HG02885 (cell line): Measurements from ENCODE around the gene TIAM2.

ENCODE experiments used
- ATAC-seq: cut with Tn5 transposase; IDR thresholded peaks from one replicate; pipeline ENCODE4 v1.9.1; 2021; ENCODE audit warnings: mild to moderate bottlenecking; ENCODE audit not compliant: unreplicated experiment, poor library complexity

Gene TIAM2

DNA sequence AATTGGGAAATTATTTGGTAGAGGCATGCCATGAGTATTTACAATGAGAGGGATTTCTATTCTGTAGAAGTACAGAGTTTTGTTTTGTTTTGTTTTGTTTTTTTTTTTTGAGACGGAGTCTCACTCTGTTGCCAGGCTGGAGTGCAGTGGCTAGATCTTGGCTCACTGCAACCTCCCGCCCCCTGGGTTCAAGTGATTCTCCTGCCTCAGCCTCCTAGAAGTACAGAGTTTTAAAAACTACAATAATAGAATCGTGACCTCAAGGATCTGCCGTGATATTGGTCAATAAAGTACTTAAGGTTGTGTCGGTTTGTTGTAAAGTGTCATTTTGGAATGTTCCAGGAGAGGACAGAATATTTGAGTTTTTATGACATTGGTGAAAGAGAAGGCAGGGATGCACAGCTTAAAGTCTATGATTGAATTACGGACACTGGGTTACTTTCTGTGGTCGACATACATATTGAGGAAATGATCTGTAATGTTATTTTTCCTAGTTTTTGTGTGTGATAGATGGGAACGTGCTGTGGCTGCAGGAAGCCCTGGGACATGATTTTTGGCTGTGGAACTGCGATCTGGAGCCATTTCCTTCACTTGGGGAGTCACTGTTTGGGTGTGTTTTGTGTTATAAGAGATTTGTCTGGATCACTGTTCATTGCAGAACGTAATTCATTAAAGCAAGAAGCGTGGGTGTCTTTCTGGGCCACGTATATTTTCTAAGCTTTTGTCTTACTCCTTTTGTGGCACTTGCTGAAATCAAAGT lies 59.6 kb downstream of the TIAM2 start:
- ATAC-seq: no peak

DNA sequence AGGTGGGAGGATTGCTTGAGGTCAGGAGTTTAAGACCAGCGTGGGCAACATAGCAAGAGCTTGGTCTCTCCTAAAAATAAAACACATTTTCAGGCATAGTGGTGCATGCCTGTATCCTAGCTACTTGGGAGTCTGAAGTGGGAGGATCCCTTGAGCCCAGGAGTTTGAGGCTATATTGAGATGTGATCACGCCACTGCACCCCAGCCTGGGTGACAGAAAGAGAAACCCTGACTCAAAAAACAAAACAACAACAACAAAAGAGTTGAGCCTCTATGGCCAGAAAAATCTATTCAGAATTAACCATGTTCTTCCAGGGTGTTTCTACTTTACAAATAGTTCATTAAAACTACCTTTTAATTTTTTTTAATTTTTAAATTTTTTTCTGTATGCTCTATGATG lies 60.6 kb downstream of the TIAM2 start:
- ATAC-seq: no peak

DNA sequence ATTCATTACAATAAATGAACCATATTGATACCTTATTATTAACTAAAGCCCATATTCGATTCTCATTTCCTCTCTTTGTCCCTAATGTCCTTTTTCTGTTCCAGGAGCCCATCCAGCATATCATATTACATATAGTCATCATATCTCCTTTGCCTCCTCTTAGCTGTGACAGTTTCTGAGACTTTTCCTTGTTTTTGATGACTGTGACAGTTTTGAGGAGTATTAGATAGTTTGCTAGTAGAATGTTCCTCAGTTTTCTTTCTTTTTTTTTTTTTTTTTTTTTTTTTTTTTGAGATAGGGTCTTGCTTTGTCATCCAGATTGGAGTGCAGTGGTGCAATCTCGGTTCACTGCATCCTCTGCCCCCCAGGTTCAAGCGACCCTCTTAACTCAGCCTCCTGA lies 61.6 kb downstream of the TIAM2 start:
- ATAC-seq: no peak

DNA sequence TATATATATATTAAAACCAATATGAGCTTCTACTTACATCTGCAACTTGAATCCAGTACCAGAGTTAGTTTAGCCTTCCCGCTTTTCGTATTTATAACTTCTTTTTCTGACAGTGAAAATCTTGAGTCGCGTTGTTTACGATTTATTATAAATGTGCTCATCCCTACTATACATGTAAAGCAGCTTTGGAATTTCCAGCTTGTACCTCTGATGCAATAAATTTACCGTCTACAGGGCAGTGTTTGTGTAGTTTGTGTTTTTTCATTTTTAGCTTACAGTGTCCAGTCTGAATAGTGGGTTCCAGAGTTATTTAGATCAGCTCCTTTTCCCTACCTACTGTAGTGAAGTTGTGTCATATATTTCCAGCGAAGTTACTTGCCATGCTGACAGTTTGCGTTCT lies 66.3 kb downstream of the TIAM2 start:
- ATAC-seq: no peak

DNA sequence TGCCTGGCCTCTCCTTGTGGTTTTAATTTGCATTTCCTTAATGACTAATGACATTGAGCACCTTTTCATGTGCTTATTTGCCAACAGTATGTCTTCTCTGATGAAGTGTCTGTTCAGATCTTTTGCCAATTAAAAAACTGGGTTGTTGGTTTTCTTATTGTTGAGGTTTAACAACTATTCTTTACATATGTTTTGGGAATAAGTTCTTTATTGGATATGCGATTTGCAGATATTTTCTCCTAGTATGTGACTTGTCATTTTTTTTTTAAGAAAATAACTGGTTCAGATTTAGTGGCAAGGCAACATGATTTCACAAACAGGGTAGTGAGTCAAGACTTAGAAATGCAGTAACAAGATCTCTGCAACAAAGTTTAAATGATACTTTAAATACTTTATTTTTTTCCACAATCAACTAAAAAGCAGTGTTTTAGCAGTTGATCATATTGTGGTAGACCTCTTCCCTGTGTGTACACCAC lies 67.8 kb downstream of the TIAM2 start:
- ATAC-seq: no peak

DNA sequence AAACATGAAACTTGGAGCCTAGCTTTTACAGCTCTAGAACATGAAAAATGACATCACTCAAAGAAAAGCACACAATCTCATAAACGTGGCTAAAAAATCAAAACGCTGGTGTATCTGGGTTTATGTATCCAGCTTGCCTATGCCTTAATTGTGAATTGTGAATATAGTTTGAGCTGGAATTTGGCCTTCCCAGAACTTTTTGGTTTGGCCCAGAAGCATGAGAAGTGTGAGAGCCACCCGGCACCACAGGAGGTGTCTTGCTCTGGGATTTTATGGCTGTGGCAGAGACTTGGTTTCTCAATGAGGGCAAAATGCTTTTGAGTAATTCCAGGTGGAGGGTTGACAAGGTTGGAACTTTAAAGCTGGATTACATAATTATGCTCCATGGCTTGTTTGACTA lies 69.2 kb downstream of the TIAM2 start:
- no peak for ATAC-seq

DNA sequence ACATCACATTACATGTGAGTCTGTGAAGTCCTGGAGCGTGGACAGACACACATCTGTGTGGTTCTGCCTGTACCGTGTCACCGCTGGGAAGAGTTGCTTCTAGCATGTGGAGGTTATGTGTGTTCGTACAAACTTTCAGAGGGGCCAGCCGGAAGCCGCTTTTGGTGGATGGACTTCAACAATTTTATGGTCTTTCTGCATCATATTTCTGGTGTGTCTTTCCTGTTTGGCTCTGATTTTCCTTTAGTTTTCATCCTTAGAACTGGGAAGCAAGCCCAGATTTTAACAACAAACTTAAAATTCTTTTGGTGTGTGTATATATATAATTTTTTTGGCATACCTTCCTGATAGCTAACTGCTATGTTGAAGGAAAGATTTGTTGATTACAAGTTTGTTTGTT lies 71.2 kb downstream of the TIAM2 start:
- ATAC-seq: no peak

DNA sequence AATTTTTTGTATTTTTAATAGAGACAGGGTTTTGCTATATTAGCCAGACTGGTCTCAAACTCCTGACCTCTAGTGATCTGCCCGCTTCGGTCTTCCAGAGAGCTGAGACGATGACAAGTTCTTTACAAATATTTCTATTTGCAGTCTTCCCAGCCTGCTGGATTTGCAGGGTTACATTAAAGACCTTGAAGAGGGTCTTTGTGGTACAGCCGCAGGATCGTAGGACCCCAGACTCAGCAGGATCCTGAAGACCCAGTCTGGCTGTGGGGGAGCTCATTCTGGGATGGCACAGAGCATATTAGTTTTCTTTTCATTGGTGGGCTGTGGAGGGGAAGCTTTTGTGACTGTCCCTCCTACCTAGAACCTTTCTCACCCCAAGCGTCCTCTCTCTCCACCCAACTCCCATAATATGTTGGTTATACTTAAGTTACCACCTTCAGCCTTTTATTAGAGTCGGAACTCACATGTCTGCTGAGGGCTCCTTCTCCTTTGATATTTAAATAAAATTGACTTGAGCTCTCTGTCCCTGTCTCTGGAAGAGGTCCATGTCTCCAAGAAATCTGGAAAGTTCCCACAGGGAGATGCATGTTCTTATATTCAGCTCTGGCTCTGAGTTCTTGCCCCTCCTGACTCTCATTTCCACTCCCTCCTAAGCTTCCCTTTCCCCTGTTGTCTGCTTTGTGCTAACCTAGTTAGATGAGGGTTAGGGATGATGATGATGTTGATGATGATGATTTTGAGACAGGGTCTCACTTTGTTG lies 72.0 kb downstream of the TIAM2 start:
- no peak for ATAC-seq

DNA sequence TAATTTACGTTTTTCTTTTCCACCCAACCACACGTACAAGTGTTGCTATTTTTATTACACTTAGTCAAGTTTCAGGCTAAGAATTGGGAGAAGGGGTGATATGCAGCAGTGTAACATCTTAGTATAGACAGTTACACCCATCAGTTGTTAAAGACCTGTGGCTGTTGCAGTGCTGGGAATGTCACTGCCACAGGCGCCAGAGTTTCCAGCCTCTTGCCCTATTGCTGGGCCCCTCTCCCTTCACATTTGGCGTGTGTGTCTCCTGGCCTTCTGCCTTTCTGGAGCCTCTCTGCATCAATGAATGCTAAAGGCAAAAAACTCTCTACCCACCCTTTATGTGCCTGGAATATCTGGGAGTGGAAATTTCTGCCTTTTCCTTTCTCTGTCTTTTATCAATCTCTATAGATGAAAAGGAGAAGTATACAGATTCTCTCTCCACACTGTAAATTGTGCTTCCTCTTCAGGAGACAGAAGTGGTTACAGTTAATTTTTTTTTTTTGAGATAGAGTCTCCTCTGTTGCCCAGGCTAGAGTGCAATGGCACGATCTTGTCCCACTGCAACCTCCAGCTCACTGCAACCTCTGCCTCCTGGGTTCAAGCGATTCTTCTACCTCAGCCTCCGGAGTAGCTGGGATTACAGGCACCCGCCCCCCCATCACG lies 73.0 kb downstream of the TIAM2 start:
- no peak for ATAC-seq

DNA sequence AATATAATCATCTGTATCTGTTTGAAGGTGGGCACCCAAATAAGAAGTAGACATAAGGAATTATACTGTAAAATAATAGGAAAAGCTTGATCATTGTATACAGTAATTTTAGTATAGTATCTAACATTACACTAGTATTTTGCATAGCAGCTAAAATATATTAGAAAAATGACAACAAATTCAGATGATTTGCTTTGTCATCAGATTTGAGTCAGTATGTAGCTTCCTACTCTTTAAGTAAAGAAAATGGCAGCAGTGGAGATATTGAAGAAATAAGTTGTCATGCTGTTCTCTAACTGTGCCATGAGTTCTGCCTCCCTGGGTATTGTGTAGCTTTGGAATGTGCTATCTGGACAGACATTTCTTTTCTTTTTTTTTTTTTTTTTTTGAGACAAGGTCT lies 74.4 kb downstream of the TIAM2 start:
- ATAC-seq: no peak

DNA sequence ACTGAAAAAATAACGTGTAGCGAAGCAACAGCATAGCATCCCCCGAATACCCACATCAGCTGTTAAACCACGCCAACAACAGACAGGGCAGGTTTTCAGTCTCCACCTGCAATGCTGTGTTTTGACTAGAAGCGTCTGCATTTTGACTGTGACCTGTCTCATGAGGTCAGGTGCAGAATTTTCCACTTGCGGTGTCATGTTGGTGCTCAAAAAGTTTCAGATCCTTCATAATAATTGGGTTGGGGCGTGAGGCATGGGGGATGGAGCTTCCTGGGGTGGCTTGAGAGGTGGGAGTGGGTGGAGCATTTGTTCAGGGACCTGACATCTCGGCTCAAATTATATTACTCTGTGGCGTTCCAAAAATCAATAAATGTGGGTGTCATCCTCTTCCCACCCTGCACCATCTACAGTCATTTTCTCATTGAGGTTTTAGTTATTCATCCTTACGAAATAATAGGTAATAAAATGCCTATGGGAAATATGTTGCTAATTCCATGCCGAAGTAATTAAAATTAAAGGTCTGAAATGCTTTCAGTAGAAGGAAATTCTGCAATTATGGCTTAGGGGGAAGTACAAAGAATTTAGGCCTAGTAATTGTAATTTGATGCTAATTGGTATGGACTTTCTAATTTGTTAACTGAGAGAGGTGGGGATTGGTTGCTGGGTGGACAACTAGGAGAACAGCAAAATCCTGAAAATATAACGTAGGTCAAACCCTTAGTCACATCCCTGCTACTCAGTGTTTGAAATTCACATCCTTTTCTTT lies 81.0 kb downstream of the TIAM2 start:
- peak; percentile 69 for ATAC-seq

DNA sequence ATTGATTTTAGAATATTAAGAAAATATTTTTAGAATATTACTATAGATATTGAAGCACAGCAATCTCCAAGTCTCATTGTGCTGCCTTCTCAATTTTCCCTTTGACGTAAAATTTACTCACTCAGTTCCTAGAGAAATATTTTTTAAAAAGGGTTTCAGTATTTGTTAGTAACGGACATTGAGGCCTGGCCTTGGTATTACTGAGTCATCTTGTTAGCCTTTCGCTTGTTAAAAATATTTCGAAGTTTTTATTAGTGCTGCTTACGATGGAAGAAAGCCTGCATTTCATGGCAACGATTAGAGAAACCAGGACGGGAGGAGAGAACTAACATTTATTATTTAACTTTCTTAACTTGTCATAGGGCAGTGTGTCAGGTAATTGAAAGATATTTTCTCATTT lies 82.2 kb downstream of the TIAM2 start:
- ATAC-seq: no peak

DNA sequence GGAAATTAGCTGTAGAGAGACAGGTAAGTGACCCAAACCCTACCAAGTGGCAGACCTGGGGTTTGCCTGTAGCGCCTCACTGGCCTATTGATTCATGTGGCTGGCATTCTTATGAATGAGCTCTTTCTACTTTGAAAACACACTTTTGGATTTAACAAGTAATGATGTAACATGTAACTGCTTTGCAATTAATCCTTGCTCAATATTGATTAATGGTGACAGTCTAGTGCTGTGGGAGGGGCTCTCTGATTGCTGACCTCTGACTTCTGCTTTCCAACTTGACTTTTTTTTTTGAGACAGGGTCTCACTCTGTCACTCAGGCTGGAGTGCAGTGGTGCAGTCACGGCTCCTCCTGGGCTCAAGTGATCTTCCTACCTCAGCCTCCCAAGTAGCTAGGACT lies 82.7 kb downstream of the TIAM2 start:
- no peak for ATAC-seq

DNA sequence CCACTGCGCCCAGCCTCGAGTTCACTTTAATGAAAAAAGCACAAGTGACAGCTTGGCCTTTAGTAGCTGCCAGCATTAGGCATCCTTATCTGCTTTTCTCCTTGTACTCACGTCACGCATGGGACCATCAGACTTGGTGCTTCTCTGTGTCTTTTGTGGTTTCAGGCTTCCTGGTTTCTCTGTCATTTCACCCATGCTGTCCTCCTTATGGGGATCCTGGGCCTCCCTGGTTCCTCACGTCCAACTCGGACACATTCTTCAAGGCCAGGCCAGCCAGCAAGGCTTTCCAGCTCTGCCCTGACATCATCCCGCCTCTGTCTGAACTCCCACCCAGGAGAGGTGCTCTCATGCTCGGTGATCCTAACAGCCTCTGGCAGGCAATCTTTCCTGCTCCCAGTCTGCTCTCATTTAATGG lies 83.2 kb downstream of the TIAM2 start:
- ATAC-seq: no peak

DNA sequence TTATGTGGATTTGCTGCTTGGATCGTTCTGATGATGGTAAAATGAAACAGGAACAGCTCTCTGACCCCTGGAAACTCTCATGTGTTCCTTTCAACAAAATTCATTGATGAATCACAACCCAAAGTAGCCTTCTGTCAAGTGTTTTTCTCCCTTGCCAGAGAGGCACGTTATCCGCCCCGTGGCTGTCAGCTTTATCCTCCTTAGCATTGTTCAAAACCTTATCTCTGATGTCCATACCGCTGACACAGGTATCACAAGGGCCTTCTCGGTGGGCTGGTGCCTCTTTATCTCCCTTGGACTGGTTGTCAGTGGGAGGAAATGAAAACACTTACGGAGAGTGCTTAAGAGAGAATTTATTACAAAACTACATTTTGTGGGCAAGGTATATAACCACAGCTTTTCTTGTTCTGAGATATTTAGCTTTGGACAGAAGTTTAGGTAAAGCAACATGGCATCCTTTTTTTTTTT lies 84.9 kb downstream of the TIAM2 start:
- ATAC-seq: peak; percentile 43

DNA sequence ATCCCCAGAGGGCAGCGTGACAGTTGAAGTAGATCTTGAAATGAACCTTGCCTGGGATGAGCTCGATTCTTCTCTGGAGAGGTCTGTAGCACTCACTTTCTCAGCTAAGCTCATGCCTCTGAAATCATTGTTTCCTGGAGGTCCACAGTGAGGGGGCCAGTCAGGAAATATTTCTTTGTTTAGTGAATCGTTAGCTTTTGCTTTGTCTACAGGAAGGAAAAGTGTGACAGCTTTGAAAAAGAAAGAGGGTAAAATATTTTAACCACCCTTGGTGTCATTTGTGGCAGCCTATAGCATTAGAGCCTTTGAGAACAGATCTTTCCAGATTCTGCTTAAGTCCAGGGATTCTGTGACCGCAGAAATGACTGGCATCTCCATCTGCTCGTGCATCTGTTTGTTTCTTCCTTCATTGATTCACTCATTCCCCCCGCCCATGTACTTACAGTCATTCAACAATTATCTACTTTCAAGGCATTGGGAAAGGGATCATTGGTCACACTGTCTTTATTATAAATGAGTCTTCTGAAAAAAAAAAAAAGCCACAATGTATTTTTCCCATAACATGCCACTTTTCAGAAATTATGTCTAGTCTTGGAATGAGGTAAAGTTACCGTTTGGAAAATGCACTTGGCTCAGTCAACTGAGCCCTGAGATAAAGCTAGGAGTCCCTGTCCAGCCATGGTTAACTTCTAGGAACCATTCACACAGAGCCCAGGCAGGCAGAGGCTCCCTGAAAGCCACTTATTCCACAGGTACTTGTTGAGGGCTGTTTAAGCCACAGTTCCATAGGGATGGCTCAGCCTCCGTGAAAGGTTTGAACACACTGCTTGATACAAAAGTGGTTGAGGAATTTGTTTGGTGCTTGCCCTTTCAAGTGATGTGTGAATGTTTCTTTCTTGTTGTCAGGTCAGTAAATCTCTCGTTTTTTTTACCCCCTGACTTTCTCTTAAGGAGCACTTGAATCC lies 86.0 kb downstream of the TIAM2 start:
- no peak for ATAC-seq

DNA sequence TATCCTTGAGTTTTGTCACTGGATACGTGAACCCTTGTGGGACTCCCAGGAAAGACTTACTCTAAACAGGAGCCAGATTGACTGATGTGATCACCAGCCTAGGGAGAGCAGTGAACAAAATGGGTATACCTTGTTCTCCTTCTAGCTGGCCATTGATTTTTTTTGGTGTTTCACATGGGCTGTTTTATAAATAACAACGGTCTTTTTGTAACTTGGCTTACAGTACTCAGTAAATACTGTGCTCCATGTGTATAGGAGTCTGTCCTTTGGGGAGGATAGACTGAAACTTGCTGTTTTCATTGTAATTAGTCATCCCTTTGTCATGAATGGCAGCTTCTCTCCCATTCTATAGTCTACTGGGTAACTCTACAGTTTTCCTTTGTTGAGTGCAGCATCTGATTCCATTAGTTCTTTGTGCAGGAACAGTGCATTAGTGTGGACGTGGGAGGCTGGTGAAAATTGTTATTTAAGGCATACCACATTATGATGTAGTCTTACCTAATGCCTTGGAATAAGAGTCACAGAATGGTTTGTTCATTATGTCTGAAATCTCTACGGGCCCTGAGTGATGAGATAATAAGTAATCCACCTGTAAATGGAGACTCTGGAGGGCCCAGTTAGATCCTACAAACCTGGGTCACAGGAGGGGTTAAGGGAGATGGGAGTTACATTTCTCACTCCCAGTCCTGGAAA lies 89.5 kb downstream of the TIAM2 start:
- no peak for ATAC-seq

DNA sequence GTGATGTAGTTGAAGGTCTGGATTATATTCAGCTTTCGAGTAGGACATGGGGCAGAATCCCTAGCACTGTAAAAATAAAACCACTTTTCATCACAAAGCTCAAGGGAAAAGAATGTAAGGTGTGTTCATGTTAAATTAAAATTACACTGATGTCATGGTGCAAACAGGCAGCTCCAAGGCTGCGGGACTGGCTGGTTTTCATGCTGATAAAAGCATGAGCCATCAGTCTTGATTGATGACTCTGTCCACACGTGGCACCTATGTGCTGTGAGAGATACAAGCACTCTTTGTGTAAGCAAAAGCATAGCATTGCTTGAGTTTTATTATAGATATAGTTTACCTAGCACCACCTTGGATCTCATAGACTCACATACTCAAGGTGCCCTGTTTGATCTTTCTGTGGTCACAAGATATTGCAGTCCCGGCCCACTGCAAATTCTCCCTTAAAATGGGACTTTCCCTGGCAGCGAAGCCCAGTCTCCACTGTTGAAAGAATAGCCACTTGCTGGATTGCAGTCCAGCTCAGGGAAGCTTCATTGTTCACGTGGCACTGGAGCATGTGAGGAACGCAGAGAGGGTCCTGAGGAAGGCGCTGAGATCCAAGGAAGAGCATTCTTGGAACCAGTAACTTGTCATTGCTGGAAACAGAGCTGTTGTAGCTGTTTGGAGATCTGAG lies 90.6 kb downstream of the TIAM2 start:
- no peak for ATAC-seq
